RWPE2 (cell line): ENCODE results near the gene INTS14.

Source experiments
- ATAC-seq: fragments of 200-7000 bp; cut with Tn5 transposase; 3 replicates; pipeline ENCODE4 v1.9.1; 2021; ENCODE audit warnings: low read depth
- DNase-seq: peaks from one replicate; pipeline ENCODE4 v3.0.0-alpha.2; 2020; ENCODE audit warnings: low spot score
- H3K27ac ChIP-seq: fragments of 450-650 bp; 2 replicates; pipeline ENCODE4 v1.5.1; 2017; ENCODE audit warnings: mild to moderate bottlenecking; ENCODE audit not compliant: poor library complexity, severe bottlenecking
- H3K27me3 ChIP-seq: fragments of 250-450 bp; sonication (Bioruptor Pico); 2 replicates; pipeline ENCODE4 v1.5.1; 2021; ENCODE audit warnings: mild to moderate bottlenecking, moderate library complexity; ENCODE audit not compliant: insufficient read depth, poor library complexity, severe bottlenecking
- H3K36me3 ChIP-seq: fragments of 250-450 bp; sonication (Bioruptor Pico); 2 replicates; pipeline ENCODE4 v1.5.1; 2020; ENCODE audit warnings: low read depth, mild to moderate bottlenecking, moderate library complexity
- H3K4me1 ChIP-seq: fragments of 250-450 bp; sonication (Bioruptor Pico); 2 replicates; pipeline ENCODE4 v1.5.1; 2021; ENCODE audit warnings: mild to moderate bottlenecking, moderate library complexity; ENCODE audit not compliant: insufficient read depth, poor library complexity, severe bottlenecking
- H3K4me3 ChIP-seq: fragments of 250-450 bp; sonication (Bioruptor Pico); 2 replicates; pipeline ENCODE4 v1.5.1; 2021; ENCODE audit warnings: mild to moderate bottlenecking, moderate library complexity; ENCODE audit not compliant: severe bottlenecking
- H3K9me3 ChIP-seq: fragments of 250-450 bp; sonication (Bioruptor Pico); 2 replicates; pipeline ENCODE4 v1.5.1; 2021; ENCODE audit warnings: mild to moderate bottlenecking, moderate library complexity; ENCODE audit not compliant: severe bottlenecking
- TF ChIP-seq, protein P1 (sequence below): fragments of 450-650 bp; IDR thresholded peaks from one replicate; pipeline ENCODE4 v1.5.1; 2017; ENCODE audit warnings: mild to moderate bottlenecking, moderate library complexity; ENCODE audit not compliant: poor library complexity, severe bottlenecking

Gene INTS14

GRCh38 chr15:65653801-65654521 is 43.0 kb upstream of the INTS14 start:
- Histone ChIP-seq H3K4me3 (no peak overlapping the region), H3K27me3 (no peaks in the 10 kb centered on the region), H3K4me1 (peaks cover 20% of the 10 kb centered on the region), H3K27ac (peak overlapping the region; percentile 5), H3K36me3 (peaks cover 16% of the 10 kb centered on the region), H3K9me3 (no peaks in the 10 kb centered on the region)
- DNase-seq (no peak), ATAC-seq (peak; percentile 24; the same call in 1 of the 3 replicates)
- TF ChIP-seq, protein P1, sequence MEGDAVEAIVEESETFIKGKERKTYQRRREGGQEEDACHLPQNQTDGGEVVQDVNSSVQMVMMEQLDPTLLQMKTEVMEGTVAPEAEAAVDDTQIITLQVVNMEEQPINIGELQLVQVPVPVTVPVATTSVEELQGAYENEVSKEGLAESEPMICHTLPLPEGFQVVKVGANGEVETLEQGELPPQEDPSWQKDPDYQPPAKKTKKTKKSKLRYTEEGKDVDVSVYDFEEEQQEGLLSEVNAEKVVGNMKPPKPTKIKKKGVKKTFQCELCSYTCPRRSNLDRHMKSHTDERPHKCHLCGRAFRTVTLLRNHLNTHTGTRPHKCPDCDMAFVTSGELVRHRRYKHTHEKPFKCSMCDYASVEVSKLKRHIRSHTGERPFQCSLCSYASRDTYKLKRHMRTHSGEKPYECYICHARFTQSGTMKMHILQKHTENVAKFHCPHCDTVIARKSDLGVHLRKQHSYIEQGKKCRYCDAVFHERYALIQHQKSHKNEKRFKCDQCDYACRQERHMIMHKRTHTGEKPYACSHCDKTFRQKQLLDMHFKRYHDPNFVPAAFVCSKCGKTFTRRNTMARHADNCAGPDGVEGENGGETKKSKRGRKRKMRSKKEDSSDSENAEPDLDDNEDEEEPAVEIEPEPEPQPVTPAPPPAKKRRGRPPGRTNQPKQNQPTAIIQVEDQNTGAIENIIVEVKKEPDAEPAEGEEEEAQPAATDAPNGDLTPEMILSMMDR, result no peak

GRCh38 chr15:65653341-65653740 is 42.4 kb upstream of the INTS14 start:
- H3K27ac ChIP-seq, result peak overlapping the region; percentile 5

DNA sequence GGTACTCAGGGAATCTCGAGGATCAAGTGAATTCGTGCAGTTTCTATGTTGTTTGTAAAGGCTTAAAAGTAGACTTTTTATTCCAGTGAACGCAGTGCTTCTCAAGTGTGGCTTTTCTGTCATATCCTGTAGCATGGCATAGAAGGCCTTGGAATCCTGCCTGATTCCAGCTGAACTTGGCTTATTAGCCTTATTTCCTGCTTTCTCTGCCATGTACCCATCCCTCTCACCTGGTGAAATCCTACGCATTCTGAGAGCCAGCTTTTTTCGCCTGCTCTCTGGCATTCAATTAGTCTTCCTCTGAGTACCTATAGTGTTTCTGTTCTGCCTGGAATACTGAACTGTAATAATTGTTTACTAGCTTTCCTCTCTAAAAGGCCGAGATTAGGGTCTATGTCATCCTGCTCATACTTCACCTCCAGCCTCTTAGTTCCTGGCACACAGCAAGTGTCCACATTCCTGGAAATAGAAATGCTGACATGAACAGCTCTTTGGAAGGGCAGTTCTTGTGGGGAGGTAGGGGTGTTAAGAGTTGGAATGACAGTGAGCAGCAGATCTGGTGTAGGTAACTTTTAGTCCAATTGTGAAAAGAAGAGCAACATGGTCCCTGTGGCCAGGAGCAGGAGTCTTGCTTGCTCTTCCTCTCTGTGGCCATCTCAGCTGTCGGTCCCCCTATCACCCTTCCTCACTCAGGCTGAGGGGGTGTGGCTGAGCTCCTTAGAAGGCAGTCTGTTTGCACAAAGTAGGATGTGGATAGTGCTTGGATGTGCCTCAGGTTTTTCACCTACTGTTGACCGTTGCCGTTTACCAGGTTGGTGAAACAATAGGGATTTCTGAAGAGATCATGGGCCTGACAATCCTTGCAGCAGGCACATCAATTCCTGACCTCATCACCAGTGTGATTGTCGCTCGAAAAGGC is 41.2 kb upstream of the INTS14 start:
- Histone ChIP-seq H3K27ac (no peak overlapping the region), H3K36me3 (peaks cover 9% of the 10 kb centered on the region; the same call in 1 of the 2 replicates), H3K27me3 (no peaks in the 10 kb centered on the region), H3K9me3 (no peaks in the 10 kb centered on the region), H3K4me3 (no peak overlapping the region), H3K4me1 (peaks cover 20% of the 10 kb centered on the region)
- no peak for DNase-seq
- TF ChIP-seq, protein P1, result no peak
- ATAC-seq, result no peak

More at GRCh38 chr15:65653341-65653740, 42.4 kb upstream of the INTS14 start:
- Histone ChIP-seq H3K27me3 (no peaks in the 10 kb centered on the region), H3K4me3 (no peak overlapping the region), H3K4me1 (peaks cover 20% of the 10 kb centered on the region), H3K36me3 (peaks cover 10% of the 10 kb centered on the region), H3K9me3 (no peaks in the 10 kb centered on the region)
- no peak for DNase-seq
- ATAC-seq, result peak; percentile 56
- TF ChIP-seq, protein P1, result no peak

DNA sequence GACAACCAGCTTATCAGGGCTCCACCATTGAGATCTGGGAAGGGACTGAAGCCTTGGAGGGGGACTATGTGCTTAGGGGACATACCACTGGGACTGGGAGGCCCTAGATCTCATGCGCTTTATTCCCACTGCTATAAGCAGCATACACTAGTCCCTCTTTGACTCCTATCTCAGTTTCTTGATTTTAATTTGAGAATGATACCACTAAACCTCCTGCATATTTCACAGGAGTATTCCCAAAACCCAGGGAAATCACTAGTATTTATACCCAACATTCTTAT is 40.1 kb upstream of the INTS14 start:
- Histone ChIP-seq H3K27ac (no peak overlapping the region), H3K4me1 (peaks cover 20% of the 10 kb centered on the region), H3K4me3 (no peak overlapping the region), H3K9me3 (no peaks in the 10 kb centered on the region), H3K27me3 (no peaks in the 10 kb centered on the region), H3K36me3 (peaks cover 9% of the 10 kb centered on the region; the same call in 1 of the 2 replicates)
- ATAC-seq (no peak), DNase-seq (no peak)
- TF ChIP-seq, protein P1, result no peak
